Activated CD8-positive, alpha-beta T cell treated with anti-CD3 and anti-CD28 coated beads for 36 hours (primary cell): ENCODE data around the gene PELI3. TPM values are rescaled to one million over a fixed set of nuclear protein-coding genes. Genes with fewer than 3 reads are reported as not detected.

Source experiments
- ATAC-seq: fragments of 200-7000 bp; cut with Tn5 transposase; one replicate; pipeline ENCODE4 v1.10.0; 2021; ENCODE audit warnings: mild to moderate bottlenecking, moderate library complexity
- CTCF ChIA-PET: fragments of 350-600 bp; sonication (Branson Sonifier 250); formaldehyde crosslinking; loops from one replicate; lab custom pipeline; 2021; ENCODE audit warnings: antibody characterized with exemption; lab: Charles Lee
- POLR2A ChIA-PET: fragments of 350-600 bp; sonication (Branson Sonifier 250); formaldehyde crosslinking; loops from one replicate; lab custom pipeline; 2021; ENCODE audit warnings: antibody characterized with exemption; lab: Charles Lee
- DNase-seq: peaks from one replicate; pipeline ENCODE4 v3.0.0-alpha.2; 2020
- H3K27ac Mint-ChIP-seq: one replicate; pipeline ENCODE4 v1.8.0; 2021; ENCODE audit warnings: mild to moderate bottlenecking, mixed read lengths
- H3K27me3 Mint-ChIP-seq: one replicate; pipeline ENCODE4 v1.8.0; 2021; ENCODE audit warnings: mixed read lengths
- H3K36me3 Mint-ChIP-seq: one replicate; pipeline ENCODE4 v1.8.0; 2021; ENCODE audit warnings: low read depth, mixed read lengths
- H3K4me1 Mint-ChIP-seq: one replicate; pipeline ENCODE4 v1.8.0; 2021; ENCODE audit warnings: low read depth, mixed read lengths
- H3K4me3 Mint-ChIP-seq: one replicate; pipeline ENCODE4 v1.8.0; 2021; ENCODE audit warnings: mild to moderate bottlenecking, moderate library complexity, mixed read lengths
- H3K9me3 Mint-ChIP-seq: one replicate; pipeline ENCODE4 v1.8.0; 2021; ENCODE audit warnings: mixed read lengths
- CTCF ChIP-seq: fragments of 200-600 bp; IDR thresholded peaks from one replicate; pipeline ENCODE4 v1.8.0; 2022; ENCODE audit warnings: antibody characterized with exemption, mild to moderate bottlenecking
- intact Hi-C: fragments of 100-400 bp; cut with micrococcal nuclease; formaldehyde crosslinking; loops from one replicate; pipeline ENCODE4 v1.10.0; 2022
- total RNA-seq, 2 experiments: library from RNA; stranded (reverse); gene quantifications; one replicate each; pipeline ENCODE4 v1.2.3, GENCODE V29; 2021

PELI3 gene
- total RNA-seq, 2 experiments from 2014 or later = 6.7 to 10.5 TPM

- ATAC-seq (no peak), DNase-seq (peak; percentile 33)
- Mint-ChIP-seq H3K4me1 (peaks cover 31% of the 10 kb centered on the region), H3K9me3 (no peaks in the 10 kb centered on the region), H3K27ac (no peak overlapping the region), H3K4me3 (no peak overlapping the region), H3K27me3 (peaks cover 47% of the 10 kb centered on the region), H3K36me3 (no peaks in the 10 kb centered on the region)
- TF ChIP-seq CTCF = no peak
- intact Hi-C loops = loop anchor here (5.0 kb wide), 1 partner anchor 257 kb away; the partner anchor contains the start of gene RBM4B
- CTCF ChIA-PET = interaction anchor here (2.3 to 3.4 kb wide), 3 partner anchors 11 to 34 kb away, joined by 11 to 37 read pairs (median 20); no protein-coding TSS in a partner anchor
- POLR2A ChIA-PET = no interaction called here
These were observed 46.9 kb upstream of the PELI3 start for GRCh38 chr11:66419825-66420224.

- CTCF ChIA-PET = interaction anchor here (0.9 to 3.4 kb wide), 14 partner anchors 10 to 257 kb away, joined by 3 to 37 read pairs (median 6); partner anchors contain the start of genes DPP3, MRPL11, RBM4B and YIF1A
These were observed 45.8 kb upstream of the PELI3 start, which contains the start of gene NPAS4 for GRCh38 chr11:66420671-66421476. Gene NPAS4 (plus strand): TSS chr11:66421035. CDS start chr11:66421180, 145 bp downstream.

GRCh38 chr11:66421492-66422205 is 45.1 kb upstream of the PELI3 start:
- peaks cover 28% of the 10 kb centered on the region for H3K4me1 Mint-ChIP-seq
- H3K4me3 Mint-ChIP-seq = no peak overlapping the region
- intact Hi-C loops = loop anchor here (5.0 kb wide), 1 partner anchor 256 kb away; the partner anchor contains the start of gene RBM4B
- peaks cover 35% of the 10 kb centered on the region for H3K27me3 Mint-ChIP-seq
- no peaks in the 10 kb centered on the region for H3K36me3 Mint-ChIP-seq
- peak; percentile 92 for DNase-seq
- peak; percentile 82 for ATAC-seq
- no peak for TF ChIP-seq CTCF
- no peak overlapping the region for H3K27ac Mint-ChIP-seq
- ChIA-PET POLR2A (interaction anchor here (0.6 to 1.6 kb wide), 12 partner anchors 11 to 286 kb away, joined by 3 to 7 read pairs (median 4); partner anchors contain the start of genes DPP3 and MRPL11), CTCF (interaction anchor here (0.9 to 3.4 kb wide), 15 partner anchors 9 to 256 kb away, joined by 3 to 37 read pairs (median 5); partner anchors contain the start of genes DPP3, MRPL11, RBM4B and YIF1A)
- no peaks in the 10 kb centered on the region for H3K9me3 Mint-ChIP-seq

More at GRCh38 chr11:66420671-66421476, 45.8 kb upstream of the PELI3 start, which contains the start of gene NPAS4:
- intact Hi-C loops = loop anchor here (5.0 kb wide), 1 partner anchor 256 kb away; the partner anchor contains the start of gene RBM4B
- no peaks in the 10 kb centered on the region for H3K9me3 Mint-ChIP-seq
- peaks cover 31% of the 10 kb centered on the region for H3K4me1 Mint-ChIP-seq
- DNase-seq (no peak), ATAC-seq (no peak)
- H3K36me3 Mint-ChIP-seq = no peaks in the 10 kb centered on the region
- no peak within 1 kb of the TSS for H3K4me3 Mint-ChIP-seq
- H3K27me3 Mint-ChIP-seq = peaks cover 40% of the 10 kb centered on the region
- POLR2A ChIA-PET = interaction anchor here (0.6 to 1.6 kb wide), 10 partner anchors 10 to 285 kb away, joined by 3 to 7 read pairs (median 4); partner anchors contain the start of genes DPP3 and MRPL11
- no peak within 1 kb of the TSS for H3K27ac Mint-ChIP-seq
- no peak for TF ChIP-seq CTCF

GRCh38 chr11:66426314-66426713 is 40.4 kb upstream of the PELI3 start:
- no peak overlapping the region for H3K27ac Mint-ChIP-seq
- intact Hi-C loops = no loop called here
- peaks cover 2% of the 10 kb centered on the region for H3K27me3 Mint-ChIP-seq
- DNase-seq (no peak), ATAC-seq (no peak)
- no peaks in the 10 kb centered on the region for H3K9me3 Mint-ChIP-seq
- peaks cover 3% of the 10 kb centered on the region for H3K4me1 Mint-ChIP-seq
- H3K36me3 Mint-ChIP-seq = peaks cover 5% of the 10 kb centered on the region
- no peak for TF ChIP-seq CTCF
- CTCF ChIA-PET = interaction anchor here (3.7 to 7.4 kb wide), 2 partner anchors 9 to 18 kb away, joined by 24 to 91 read pairs; no protein-coding TSS in a partner anchor
- POLR2A ChIA-PET = no interaction called here
- no peak overlapping the region for H3K4me3 Mint-ChIP-seq
